SK-N-SH treated with all-trans-retinoic acid at 6 μM for 48 hours (cell line): Measurements from ENCODE around the gene NDRG4.

Source experiments
- ARNTL ChIP-seq: fragments of 450-650 bp; formaldehyde crosslinking; IDR thresholded peaks from 2 replicates; pipeline ENCODE4 v1.5.0; 2020; ENCODE audit warnings: low read depth, mild to moderate bottlenecking, moderate library complexity, borderline replicate concordance
- BACH2 ChIP-seq: fragments of 250-450 bp; sonication (Bioruptor Pico); IDR thresholded peaks from 2 replicates; pipeline ENCODE4 v1.9.0; 2021; ENCODE audit warnings: mild to moderate bottlenecking, borderline replicate concordance
- ZFP3 ChIP-seq: fragments of 250-450 bp; sonication (Bioruptor Pico); IDR thresholded peaks from 2 replicates; pipeline ENCODE4 v1.5.0; 2020; ENCODE audit warnings: mild to moderate bottlenecking, moderate library complexity
- ZFP30 ChIP-seq: fragments of 450-650 bp; formaldehyde crosslinking; IDR thresholded peaks from 2 replicates; pipeline ENCODE4 v1.5.0; 2022; ENCODE audit warnings: mild to moderate bottlenecking, moderate library complexity
- TF ChIP-seq, protein P1 (sequence below): fragments of 250-450 bp; sonication (Bioruptor Pico); IDR thresholded peaks from 2 replicates; pipeline ENCODE4 v1.5.1; 2021; ENCODE audit warnings: mild to moderate bottlenecking, moderate library complexity
- TF ChIP-seq, protein P2 (sequence below): fragments of 250-450 bp; sonication (Bioruptor Pico); IDR thresholded peaks from 2 replicates; pipeline ENCODE4 v1.8.0; 2020; ENCODE audit warnings: mild to moderate bottlenecking, moderate library complexity, borderline replicate concordance

- TF ChIP-seq, protein P1, sequence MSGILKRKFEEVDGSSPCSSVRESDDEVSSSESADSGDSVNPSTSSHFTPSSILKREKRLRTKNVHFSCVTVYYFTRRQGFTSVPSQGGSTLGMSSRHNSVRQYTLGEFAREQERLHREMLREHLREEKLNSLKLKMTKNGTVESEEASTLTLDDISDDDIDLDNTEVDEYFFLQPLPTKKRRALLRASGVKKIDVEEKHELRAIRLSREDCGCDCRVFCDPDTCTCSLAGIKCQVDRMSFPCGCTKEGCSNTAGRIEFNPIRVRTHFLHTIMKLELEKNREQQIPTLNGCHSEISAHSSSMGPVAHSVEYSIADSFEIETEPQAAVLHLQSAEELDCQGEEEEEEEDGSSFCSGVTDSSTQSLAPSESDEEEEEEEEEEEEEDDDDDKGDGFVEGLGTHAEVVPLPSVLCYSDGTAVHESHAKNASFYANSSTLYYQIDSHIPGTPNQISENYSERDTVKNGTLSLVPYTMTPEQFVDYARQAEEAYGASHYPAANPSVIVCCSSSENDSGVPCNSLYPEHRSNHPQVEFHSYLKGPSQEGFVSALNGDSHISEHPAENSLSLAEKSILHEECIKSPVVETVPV (CRISPR knock-in tag): no peak
- TF ChIP-seq, protein P2, sequence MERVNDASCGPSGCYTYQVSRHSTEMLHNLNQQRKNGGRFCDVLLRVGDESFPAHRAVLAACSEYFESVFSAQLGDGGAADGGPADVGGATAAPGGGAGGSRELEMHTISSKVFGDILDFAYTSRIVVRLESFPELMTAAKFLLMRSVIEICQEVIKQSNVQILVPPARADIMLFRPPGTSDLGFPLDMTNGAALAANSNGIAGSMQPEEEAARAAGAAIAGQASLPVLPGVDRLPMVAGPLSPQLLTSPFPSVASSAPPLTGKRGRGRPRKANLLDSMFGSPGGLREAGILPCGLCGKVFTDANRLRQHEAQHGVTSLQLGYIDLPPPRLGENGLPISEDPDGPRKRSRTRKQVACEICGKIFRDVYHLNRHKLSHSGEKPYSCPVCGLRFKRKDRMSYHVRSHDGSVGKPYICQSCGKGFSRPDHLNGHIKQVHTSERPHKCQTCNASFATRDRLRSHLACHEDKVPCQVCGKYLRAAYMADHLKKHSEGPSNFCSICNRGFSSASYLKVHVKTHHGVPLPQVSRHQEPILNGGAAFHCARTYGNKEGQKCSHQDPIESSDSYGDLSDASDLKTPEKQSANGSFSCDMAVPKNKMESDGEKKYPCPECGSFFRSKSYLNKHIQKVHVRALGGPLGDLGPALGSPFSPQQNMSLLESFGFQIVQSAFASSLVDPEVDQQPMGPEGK (CRISPR knock-in tag): no peak
- TF ChIP-seq ZFP30: no peak
- no peak for TF ChIP-seq ARNTL (CRISPR knock-in tag)
- TF ChIP-seq ZFP3 (CRISPR knock-in tag): no peak
- no peak for TF ChIP-seq BACH2
These were observed 34.0 kb downstream of the NDRG4 start for GRCh38 chr16:58533751-58534470.
